ENCODE measurements around the gene FOXP3. TPM values are rescaled to one million over a fixed set of nuclear protein-coding genes. Genes with fewer than 3 reads are reported as not detected.

FOXP3 gene
- total RNA-seq, 1 experiment from 2014 or later: 0.42 TPM

GRCh38 chrX:49226946-49227345 lies 37.6 kb downstream of the FOXP3 start (continued):
- TF ChIP-seq, protein P1, sequence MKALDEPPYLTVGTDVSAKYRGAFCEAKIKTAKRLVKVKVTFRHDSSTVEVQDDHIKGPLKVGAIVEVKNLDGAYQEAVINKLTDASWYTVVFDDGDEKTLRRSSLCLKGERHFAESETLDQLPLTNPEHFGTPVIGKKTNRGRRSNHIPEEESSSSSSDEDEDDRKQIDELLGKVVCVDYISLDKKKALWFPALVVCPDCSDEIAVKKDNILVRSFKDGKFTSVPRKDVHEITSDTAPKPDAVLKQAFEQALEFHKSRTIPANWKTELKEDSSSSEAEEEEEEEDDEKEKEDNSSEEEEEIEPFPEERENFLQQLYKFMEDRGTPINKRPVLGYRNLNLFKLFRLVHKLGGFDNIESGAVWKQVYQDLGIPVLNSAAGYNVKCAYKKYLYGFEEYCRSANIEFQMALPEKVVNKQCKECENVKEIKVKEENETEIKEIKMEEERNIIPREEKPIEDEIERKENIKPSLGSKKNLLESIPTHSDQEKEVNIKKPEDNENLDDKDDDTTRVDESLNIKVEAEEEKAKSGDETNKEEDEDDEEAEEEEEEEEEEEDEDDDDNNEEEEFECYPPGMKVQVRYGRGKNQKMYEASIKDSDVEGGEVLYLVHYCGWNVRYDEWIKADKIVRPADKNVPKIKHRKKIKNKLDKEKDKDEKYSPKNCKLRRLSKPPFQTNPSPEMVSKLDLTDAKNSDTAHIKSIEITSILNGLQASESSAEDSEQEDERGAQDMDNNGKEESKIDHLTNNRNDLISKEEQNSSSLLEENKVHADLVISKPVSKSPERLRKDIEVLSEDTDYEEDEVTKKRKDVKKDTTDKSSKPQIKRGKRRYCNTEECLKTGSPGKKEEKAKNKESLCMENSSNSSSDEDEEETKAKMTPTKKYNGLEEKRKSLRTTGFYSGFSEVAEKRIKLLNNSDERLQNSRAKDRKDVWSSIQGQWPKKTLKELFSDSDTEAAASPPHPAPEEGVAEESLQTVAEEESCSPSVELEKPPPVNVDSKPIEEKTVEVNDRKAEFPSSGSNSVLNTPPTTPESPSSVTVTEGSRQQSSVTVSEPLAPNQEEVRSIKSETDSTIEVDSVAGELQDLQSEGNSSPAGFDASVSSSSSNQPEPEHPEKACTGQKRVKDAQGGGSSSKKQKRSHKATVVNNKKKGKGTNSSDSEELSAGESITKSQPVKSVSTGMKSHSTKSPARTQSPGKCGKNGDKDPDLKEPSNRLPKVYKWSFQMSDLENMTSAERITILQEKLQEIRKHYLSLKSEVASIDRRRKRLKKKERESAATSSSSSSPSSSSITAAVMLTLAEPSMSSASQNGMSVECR (CRISPR knock-in tag; IDR thresholded peaks at IDR 0.05; ENCODE audit: borderline replicate concordance): no peak
- TF ChIP-seq, protein P2, sequence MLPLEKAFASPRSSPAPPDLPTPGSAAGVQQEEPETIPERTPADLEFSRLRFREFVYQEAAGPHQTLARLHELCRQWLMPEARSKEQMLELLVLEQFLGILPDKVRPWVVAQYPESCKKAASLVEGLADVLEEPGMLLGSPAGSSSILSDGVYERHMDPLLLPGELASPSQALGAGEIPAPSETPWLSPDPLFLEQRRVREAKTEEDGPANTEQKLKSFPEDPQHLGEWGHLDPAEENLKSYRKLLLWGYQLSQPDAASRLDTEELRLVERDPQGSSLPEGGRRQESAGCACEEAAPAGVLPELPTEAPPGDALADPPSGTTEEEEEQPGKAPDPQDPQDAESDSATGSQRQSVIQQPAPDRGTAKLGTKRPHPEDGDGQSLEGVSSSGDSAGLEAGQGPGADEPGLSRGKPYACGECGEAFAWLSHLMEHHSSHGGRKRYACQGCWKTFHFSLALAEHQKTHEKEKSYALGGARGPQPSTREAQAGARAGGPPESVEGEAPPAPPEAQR (CRISPR knock-in tag; IDR thresholded peaks at IDR 0.05): no peak
- no peak for TF ChIP-seq CREB1 (CRISPR knock-in tag; IDR thresholded peaks at IDR 0.05)
- no peak for TF ChIP-seq FOXJ3 (CRISPR knock-in tag; IDR thresholded peaks at IDR 0.05; ENCODE audit: borderline replicate concordance)
- TF ChIP-seq TCF7 (CRISPR knock-in tag; IDR thresholded peaks at IDR 0.05; ENCODE audit: low read depth): no peak

- Mint-ChIP-seq H3K27ac (no peak overlapping the region), H3K4me1 (peaks cover 4% of the 10 kb centered on the region), H3K9me3 (no peaks in the 10 kb centered on the region), H3K4me3 (no peak overlapping the region), H3K27me3 (ENCODE audit: low read depth) (peaks cover 23% of the 10 kb centered on the region), H3K36me3 (no peaks in the 10 kb centered on the region)
- ATAC-seq (no peak), DNase-seq (ENCODE audit: low spot score) (no peak)
- POLR2A ChIA-PET: no interaction called here
- TF ChIP-seq NFE2L1 (CRISPR knock-in tag; IDR thresholded peaks at IDR 0.05) (no peak), RELA (CRISPR knock-in tag; IDR thresholded peaks at IDR 0.05; ENCODE audit: borderline replicate concordance) (no peak), MLX (CRISPR knock-in tag; IDR thresholded peaks at IDR 0.05) (no peak), ZNF423 (CRISPR knock-in tag; IDR thresholded peaks at IDR 0.05) (no peak), ZNF671 (CRISPR knock-in tag; IDR thresholded peaks at IDR 0.05) (no peak), SP1 (CRISPR knock-in tag; conservative IDR thresholded peaks at IDR 0.05) (no peak), EMX1 (CRISPR knock-in tag; IDR thresholded peaks at IDR 0.05) (no peak), CREM (CRISPR knock-in tag; IDR thresholded peaks at IDR 0.05) (no peak), ATF1 (CRISPR knock-in tag; IDR thresholded peaks at IDR 0.05) (no peak)
- TF ChIP-seq, protein P3, sequence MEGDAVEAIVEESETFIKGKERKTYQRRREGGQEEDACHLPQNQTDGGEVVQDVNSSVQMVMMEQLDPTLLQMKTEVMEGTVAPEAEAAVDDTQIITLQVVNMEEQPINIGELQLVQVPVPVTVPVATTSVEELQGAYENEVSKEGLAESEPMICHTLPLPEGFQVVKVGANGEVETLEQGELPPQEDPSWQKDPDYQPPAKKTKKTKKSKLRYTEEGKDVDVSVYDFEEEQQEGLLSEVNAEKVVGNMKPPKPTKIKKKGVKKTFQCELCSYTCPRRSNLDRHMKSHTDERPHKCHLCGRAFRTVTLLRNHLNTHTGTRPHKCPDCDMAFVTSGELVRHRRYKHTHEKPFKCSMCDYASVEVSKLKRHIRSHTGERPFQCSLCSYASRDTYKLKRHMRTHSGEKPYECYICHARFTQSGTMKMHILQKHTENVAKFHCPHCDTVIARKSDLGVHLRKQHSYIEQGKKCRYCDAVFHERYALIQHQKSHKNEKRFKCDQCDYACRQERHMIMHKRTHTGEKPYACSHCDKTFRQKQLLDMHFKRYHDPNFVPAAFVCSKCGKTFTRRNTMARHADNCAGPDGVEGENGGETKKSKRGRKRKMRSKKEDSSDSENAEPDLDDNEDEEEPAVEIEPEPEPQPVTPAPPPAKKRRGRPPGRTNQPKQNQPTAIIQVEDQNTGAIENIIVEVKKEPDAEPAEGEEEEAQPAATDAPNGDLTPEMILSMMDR (IDR thresholded peaks at IDR 0.05): no peak
- TF ChIP-seq, protein P4, sequence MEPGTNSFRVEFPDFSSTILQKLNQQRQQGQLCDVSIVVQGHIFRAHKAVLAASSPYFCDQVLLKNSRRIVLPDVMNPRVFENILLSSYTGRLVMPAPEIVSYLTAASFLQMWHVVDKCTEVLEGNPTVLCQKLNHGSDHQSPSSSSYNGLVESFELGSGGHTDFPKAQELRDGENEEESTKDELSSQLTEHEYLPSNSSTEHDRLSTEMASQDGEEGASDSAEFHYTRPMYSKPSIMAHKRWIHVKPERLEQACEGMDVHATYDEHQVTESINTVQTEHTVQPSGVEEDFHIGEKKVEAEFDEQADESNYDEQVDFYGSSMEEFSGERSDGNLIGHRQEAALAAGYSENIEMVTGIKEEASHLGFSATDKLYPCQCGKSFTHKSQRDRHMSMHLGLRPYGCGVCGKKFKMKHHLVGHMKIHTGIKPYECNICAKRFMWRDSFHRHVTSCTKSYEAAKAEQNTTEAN (CRISPR knock-in tag; IDR thresholded peaks at IDR 0.05): no peak
- TF ChIP-seq, protein P5, sequence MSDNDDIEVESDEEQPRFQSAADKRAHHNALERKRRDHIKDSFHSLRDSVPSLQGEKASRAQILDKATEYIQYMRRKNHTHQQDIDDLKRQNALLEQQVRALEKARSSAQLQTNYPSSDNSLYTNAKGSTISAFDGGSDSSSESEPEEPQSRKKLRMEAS (CRISPR knock-in tag; IDR thresholded peaks at IDR 0.05): no peak
- CTCF ChIA-PET: no interaction called here
Observed at GRCh38 chrX:49225858-49226257, 38.7 kb downstream of the FOXP3 start.

All from WTC11 (cell line).